ENCODE results near the gene ZSCAN1. TPM values are rescaled to one million over a fixed set of nuclear protein-coding genes. Genes with fewer than 3 reads are reported as not detected.

ZSCAN1 gene
- total RNA-seq, 1 donor from 2014 or later, result 3.5 TPM

- Mint-ChIP-seq H3K27me3 (ENCODE audit: low read depth) (no peaks in the 10 kb centered on the region), H3K27ac (no peak overlapping the region), H3K4me1 (peaks cover 5% of the 10 kb centered on the region), H3K36me3 (peaks cover 43% of the 10 kb centered on the region), H3K9me3 (peaks cover 31% of the 10 kb centered on the region), H3K4me3 (no peak overlapping the region)
- no peak for DNase-seq (ENCODE audit: low spot score in 2 of 2, unreplicated experiment in 2 of 2)
- no peak for TF ChIP-seq CTCF (IDR thresholded peaks at IDR 0.05; ENCODE audit: unreplicated experiment)
Measured at GRCh38 chr19:58093071-58093470, 59.2 kb downstream of the ZSCAN1 start.

- peaks cover 32% of the 10 kb centered on the region for H3K36me3 Mint-ChIP-seq
- DNase-seq (ENCODE audit: low spot score in 2 of 2, unreplicated experiment in 2 of 2), result no peak
- H3K9me3 Mint-ChIP-seq, result peaks cover 28% of the 10 kb centered on the region
- H3K27ac Mint-ChIP-seq, result no peak overlapping the region
- H3K4me3 Mint-ChIP-seq, result no peak overlapping the region
- H3K4me1 Mint-ChIP-seq, result peaks cover 10% of the 10 kb centered on the region
- no peaks in the 10 kb centered on the region for H3K27me3 Mint-ChIP-seq (ENCODE audit: low read depth)
- TF ChIP-seq CTCF (IDR thresholded peaks at IDR 0.05; ENCODE audit: unreplicated experiment), result no peak
Measured at GRCh38 chr19:58095328-58095727, 61.5 kb downstream of the ZSCAN1 start.

GRCh38 chr19:58096884-58097283 is 63.1 kb downstream of the ZSCAN1 start:
- Mint-ChIP-seq H3K27ac (peak overlapping the region; percentile 83), H3K4me1 (peaks cover 10% of the 10 kb centered on the region), H3K27me3 (ENCODE audit: low read depth) (no peaks in the 10 kb centered on the region), H3K9me3 (peaks cover 25% of the 10 kb centered on the region), H3K4me3 (peak overlapping the region; percentile 65), H3K36me3 (peaks cover 28% of the 10 kb centered on the region)
- DNase-seq (ENCODE audit: low spot score in 2 of 2, unreplicated experiment in 2 of 2), result no peak
- no peak for TF ChIP-seq CTCF (IDR thresholded peaks at IDR 0.05; ENCODE audit: unreplicated experiment)

GRCh38 chr19:58097349-58097748 is 63.5 kb downstream of the ZSCAN1 start:
- H3K4me1 Mint-ChIP-seq, result peaks cover 10% of the 10 kb centered on the region
- TF ChIP-seq CTCF (IDR thresholded peaks at IDR 0.05; ENCODE audit: unreplicated experiment), result no peak
- H3K27ac Mint-ChIP-seq, result peak overlapping the region; percentile 83
- peaks cover 24% of the 10 kb centered on the region for H3K36me3 Mint-ChIP-seq
- peaks cover 24% of the 10 kb centered on the region for H3K9me3 Mint-ChIP-seq
- H3K4me3 Mint-ChIP-seq, result peak overlapping the region; percentile 65
- no peak for DNase-seq (ENCODE audit: low spot score in 2 of 2, unreplicated experiment in 2 of 2)
- no peaks in the 10 kb centered on the region for H3K27me3 Mint-ChIP-seq (ENCODE audit: low read depth)

- peak; percentile 99 for DNase-seq (ENCODE audit: low spot score in 2 of 2, unreplicated experiment in 2 of 2)
- H3K27me3 Mint-ChIP-seq (ENCODE audit: low read depth), result no peaks in the 10 kb centered on the region
- H3K27ac Mint-ChIP-seq, result peak within 1 kb of the TSS; percentile 100
- peaks cover 28% of the 10 kb centered on the region for H3K9me3 Mint-ChIP-seq
- H3K4me1 Mint-ChIP-seq, result peaks cover 10% of the 10 kb centered on the region
- peaks cover 22% of the 10 kb centered on the region for H3K36me3 Mint-ChIP-seq
- no peak for TF ChIP-seq CTCF (IDR thresholded peaks at IDR 0.05; ENCODE audit: unreplicated experiment)
- peak within 1 kb of the TSS; percentile 84 for H3K4me3 Mint-ChIP-seq
Measured at GRCh38 chr19:58097781-58098681, 64.2 kb downstream of the ZSCAN1 start, which contains the start of gene ZSCAN18. Gene ZSCAN18, minus strand, starts transcription at chr19:58098231. Its CDS starts 7,964 bp downstream, at chr19:58090267.

All from mesothelial cell of epicardium (in vitro differentiated cells).